ENCODE data around the gene TCEA2.

The TCEA2 gene

GRCh38 chr20:64100946-64101688 is 38.1 kb downstream of the TCEA2 start:
- TF ChIP-seq CTCF (IDR thresholded peaks at IDR 0.05; ENCODE audit: borderline replicate concordance, control extremely low read depth, extremely low read depth, insufficient read depth, missing control alignments): no peak
- no peak for DNase-seq (ENCODE audit: low spot score)
- in situ Hi-C loops (cut with MboI; ENCODE audit: low sequenced_read_pairs, unreplicated experiment): no loop called here

GRCh38 chr20:64101731-64102621 is 39.0 kb downstream of the TCEA2 start:
- in situ Hi-C loops (cut with MboI; ENCODE audit: low sequenced_read_pairs, unreplicated experiment): no loop called here
- peak; percentile 86 for TF ChIP-seq CTCF (IDR thresholded peaks at IDR 0.05; ENCODE audit: borderline replicate concordance, control extremely low read depth, extremely low read depth, insufficient read depth, missing control alignments)
- DNase-seq (ENCODE audit: low spot score): peak; percentile 90

GRCh38 chr20:64102647-64103354 is 39.8 kb downstream of the TCEA2 start:
- no peak for DNase-seq (ENCODE audit: low spot score)
- TF ChIP-seq CTCF (IDR thresholded peaks at IDR 0.05; ENCODE audit: borderline replicate concordance, control extremely low read depth, extremely low read depth, insufficient read depth, missing control alignments): no peak
- in situ Hi-C loops (cut with MboI; ENCODE audit: low sequenced_read_pairs, unreplicated experiment): no loop called here

- in situ Hi-C loops (cut with MboI; ENCODE audit: low sequenced_read_pairs, unreplicated experiment): no loop called here
- no peak for TF ChIP-seq CTCF (IDR thresholded peaks at IDR 0.05; ENCODE audit: borderline replicate concordance, control extremely low read depth, extremely low read depth, insufficient read depth, missing control alignments)
- no peak for DNase-seq (ENCODE audit: low spot score)
These were observed 41.1 kb downstream of the TCEA2 start for GRCh38 chr20:64103871-64104666.

GRCh38 chr20:64104667-64105451 is 41.9 kb downstream of the TCEA2 start:
- TF ChIP-seq CTCF (IDR thresholded peaks at IDR 0.05; ENCODE audit: borderline replicate concordance, control extremely low read depth, extremely low read depth, insufficient read depth, missing control alignments): no peak
- no peak for DNase-seq (ENCODE audit: low spot score)
- in situ Hi-C loops (cut with MboI; ENCODE audit: low sequenced_read_pairs, unreplicated experiment): no loop called here

Measured in GM13976 (cell line).